Activated naive CD8-positive, alpha-beta T cell (primary cell): ENCODE measurements around the gene RGS6.

Source experiments
- H3K27ac Mint-ChIP-seq: one replicate; pipeline ENCODE4 v1.8.0; 2021; ENCODE audit warnings: mixed read lengths
- H3K27me3 Mint-ChIP-seq: one replicate; pipeline ENCODE4 v1.8.0; 2021; ENCODE audit warnings: mixed read lengths
- H3K36me3 Mint-ChIP-seq: one replicate; pipeline ENCODE4 v1.8.0; 2021; ENCODE audit warnings: mixed read lengths
- H3K4me1 Mint-ChIP-seq: one replicate; pipeline ENCODE4 v1.8.0; 2021; ENCODE audit warnings: low read depth, mixed read lengths
- H3K4me3 Mint-ChIP-seq: one replicate; pipeline ENCODE4 v1.8.0; 2021; ENCODE audit warnings: mild to moderate bottlenecking, mixed read lengths
- H3K9me3 Mint-ChIP-seq: one replicate; pipeline ENCODE4 v1.8.0; 2021; ENCODE audit warnings: low read depth, mixed read lengths

Gene RGS6

GRCh38 chr14:72237722-72238666 lies 305.8 kb downstream of the RGS6 start:
- Mint-ChIP-seq H3K36me3 (no peaks in the 10 kb centered on the region), H3K4me1 (peaks cover 6% of the 10 kb centered on the region), H3K9me3 (no peaks in the 10 kb centered on the region), H3K27ac (no peak overlapping the region), H3K27me3 (peaks cover 4% of the 10 kb centered on the region), H3K4me3 (no peak overlapping the region)

- Mint-ChIP-seq H3K36me3 (peaks cover 5% of the 10 kb centered on the region), H3K27me3 (peaks cover 19% of the 10 kb centered on the region), H3K27ac (no peak overlapping the region), H3K4me1 (no peaks in the 10 kb centered on the region), H3K9me3 (peaks cover 9% of the 10 kb centered on the region), H3K4me3 (no peak overlapping the region)
Observed at GRCh38 chr14:72243309-72244293, 311.4 kb downstream of the RGS6 start.

GRCh38 chr14:72247896-72248465 lies 315.8 kb downstream of the RGS6 start:
- no peak overlapping the region for H3K27ac Mint-ChIP-seq
- peaks cover 5% of the 10 kb centered on the region for H3K36me3 Mint-ChIP-seq
- H3K4me1 Mint-ChIP-seq: no peaks in the 10 kb centered on the region
- H3K27me3 Mint-ChIP-seq: peaks cover 15% of the 10 kb centered on the region
- H3K9me3 Mint-ChIP-seq: peaks cover 9% of the 10 kb centered on the region
- no peak overlapping the region for H3K4me3 Mint-ChIP-seq

GRCh38 chr14:72253503-72253902 lies 321.3 kb downstream of the RGS6 start:
- Mint-ChIP-seq H3K27ac (no peak overlapping the region), H3K4me1 (no peaks in the 10 kb centered on the region), H3K4me3 (no peak overlapping the region), H3K36me3 (no peaks in the 10 kb centered on the region), H3K27me3 (peaks cover 1% of the 10 kb centered on the region), H3K9me3 (no peaks in the 10 kb centered on the region)

- Mint-ChIP-seq H3K9me3 (no peaks in the 10 kb centered on the region), H3K36me3 (no peaks in the 10 kb centered on the region), H3K4me3 (no peak overlapping the region), H3K4me1 (no peaks in the 10 kb centered on the region), H3K27me3 (peaks cover 1% of the 10 kb centered on the region), H3K27ac (no peak overlapping the region)
Observed at GRCh38 chr14:72254202-72254936, 322.1 kb downstream of the RGS6 start.

- no peaks in the 10 kb centered on the region for H3K9me3 Mint-ChIP-seq
- no peaks in the 10 kb centered on the region for H3K36me3 Mint-ChIP-seq
- H3K27me3 Mint-ChIP-seq: peaks cover 1% of the 10 kb centered on the region
- no peaks in the 10 kb centered on the region for H3K4me1 Mint-ChIP-seq
- H3K27ac Mint-ChIP-seq: no peak overlapping the region
- H3K4me3 Mint-ChIP-seq: no peak overlapping the region
Observed at GRCh38 chr14:72254937-72255472, 322.8 kb downstream of the RGS6 start.

- Mint-ChIP-seq H3K27me3 (peaks cover 1% of the 10 kb centered on the region), H3K4me1 (no peaks in the 10 kb centered on the region), H3K4me3 (no peak overlapping the region), H3K36me3 (no peaks in the 10 kb centered on the region), H3K9me3 (no peaks in the 10 kb centered on the region), H3K27ac (no peak overlapping the region)
Observed at GRCh38 chr14:72256055-72256454, 323.8 kb downstream of the RGS6 start.

GRCh38 chr14:72261068-72261467 lies 328.8 kb downstream of the RGS6 start:
- H3K4me3 Mint-ChIP-seq: no peak overlapping the region
- H3K4me1 Mint-ChIP-seq: no peaks in the 10 kb centered on the region
- no peak overlapping the region for H3K27ac Mint-ChIP-seq
- peaks cover 3% of the 10 kb centered on the region for H3K27me3 Mint-ChIP-seq
- H3K9me3 Mint-ChIP-seq: no peaks in the 10 kb centered on the region
- no peaks in the 10 kb centered on the region for H3K36me3 Mint-ChIP-seq

GRCh38 chr14:72262771-72263170 lies 330.5 kb downstream of the RGS6 start:
- H3K36me3 Mint-ChIP-seq: no peaks in the 10 kb centered on the region
- H3K9me3 Mint-ChIP-seq: no peaks in the 10 kb centered on the region
- H3K27ac Mint-ChIP-seq: no peak overlapping the region
- H3K4me3 Mint-ChIP-seq: no peak overlapping the region
- peaks cover 3% of the 10 kb centered on the region for H3K27me3 Mint-ChIP-seq
- no peaks in the 10 kb centered on the region for H3K4me1 Mint-ChIP-seq

- H3K4me3 Mint-ChIP-seq: no peak overlapping the region
- H3K4me1 Mint-ChIP-seq: no peaks in the 10 kb centered on the region
- no peaks in the 10 kb centered on the region for H3K9me3 Mint-ChIP-seq
- H3K27ac Mint-ChIP-seq: no peak overlapping the region
- peaks cover 9% of the 10 kb centered on the region for H3K27me3 Mint-ChIP-seq
- H3K36me3 Mint-ChIP-seq: no peaks in the 10 kb centered on the region
Observed at GRCh38 chr14:72264716-72265115, 332.5 kb downstream of the RGS6 start.

- no peaks in the 10 kb centered on the region for H3K36me3 Mint-ChIP-seq
- no peaks in the 10 kb centered on the region for H3K9me3 Mint-ChIP-seq
- H3K27ac Mint-ChIP-seq: no peak overlapping the region
- H3K27me3 Mint-ChIP-seq: peaks cover 13% of the 10 kb centered on the region
- H3K4me1 Mint-ChIP-seq: no peaks in the 10 kb centered on the region
- no peak overlapping the region for H3K4me3 Mint-ChIP-seq
Observed at GRCh38 chr14:72270147-72270727, 338.0 kb downstream of the RGS6 start.

- peaks cover 13% of the 10 kb centered on the region for H3K27me3 Mint-ChIP-seq
- no peak overlapping the region for H3K4me3 Mint-ChIP-seq
- H3K36me3 Mint-ChIP-seq: no peaks in the 10 kb centered on the region
- H3K9me3 Mint-ChIP-seq: no peaks in the 10 kb centered on the region
- H3K27ac Mint-ChIP-seq: no peak overlapping the region
- no peaks in the 10 kb centered on the region for H3K4me1 Mint-ChIP-seq
Observed at GRCh38 chr14:72270749-72271148, 338.5 kb downstream of the RGS6 start.

- no peak overlapping the region for H3K4me3 Mint-ChIP-seq
- no peaks in the 10 kb centered on the region for H3K36me3 Mint-ChIP-seq
- H3K4me1 Mint-ChIP-seq: no peaks in the 10 kb centered on the region
- H3K27ac Mint-ChIP-seq: no peak overlapping the region
- H3K27me3 Mint-ChIP-seq: peaks cover 3% of the 10 kb centered on the region
- no peaks in the 10 kb centered on the region for H3K9me3 Mint-ChIP-seq
Observed at GRCh38 chr14:72275242-72275641, 343.0 kb downstream of the RGS6 start.

- Mint-ChIP-seq H3K9me3 (no peaks in the 10 kb centered on the region), H3K36me3 (no peaks in the 10 kb centered on the region), H3K27me3 (peaks cover 5% of the 10 kb centered on the region), H3K27ac (no peak overlapping the region), H3K4me3 (no peak overlapping the region), H3K4me1 (no peaks in the 10 kb centered on the region)
Observed at GRCh38 chr14:72278316-72278715, 346.1 kb downstream of the RGS6 start.
